HL-60 (cell line): ENCODE data around the gene PAQR3.

ENCODE experiments used
- CTCF ChIP-seq: IDR thresholded peaks from one replicate; pipeline ENCODE4 v1.5.1; 2011; ENCODE audit warnings: low read length, control low read depth, inconsistent platforms; ENCODE audit not compliant: insufficient read depth
- POLR2AphosphoS5 ChIP-seq: IDR thresholded peaks from 2 replicates; pipeline ENCODE4 v1.6.1; 2012; ENCODE audit warnings: low read depth
- REST ChIP-seq: IDR thresholded peaks from 2 replicates; pipeline ENCODE4 v1.6.1; 2012; ENCODE audit warnings: low read depth; ENCODE audit not compliant: insufficient replicate concordance
- SPI1 ChIP-seq: IDR thresholded peaks from 2 replicates; pipeline ENCODE4 v1.6.1; 2012; ENCODE audit warnings: low read depth, mild to moderate bottlenecking, borderline replicate concordance

GRCh38 chr4:78944381-78944780, 5.1 kb upstream of the PAQR3 start:
- no peak for TF ChIP-seq CTCF
- TF ChIP-seq REST, result no peak
- no peak for TF ChIP-seq POLR2AphosphoS5
- no peak for TF ChIP-seq SPI1
